Stimulated activated CD4-positive, alpha-beta T cell treated with anti-CD3 and anti-CD28 coated beads, Interleukin-1b, Interleukin-23, amount 100 ng/mL, for 4 hours (primary cell): Measurements from ENCODE around the gene ETDC.

Experiments used
- DNase-seq, 2 donors: peaks; one replicate each; pipeline ENCODE4 v3.0.0-alpha.2; 2020; ENCODE audit warnings: low read depth in 2 of 2

ETDC gene

DNA sequence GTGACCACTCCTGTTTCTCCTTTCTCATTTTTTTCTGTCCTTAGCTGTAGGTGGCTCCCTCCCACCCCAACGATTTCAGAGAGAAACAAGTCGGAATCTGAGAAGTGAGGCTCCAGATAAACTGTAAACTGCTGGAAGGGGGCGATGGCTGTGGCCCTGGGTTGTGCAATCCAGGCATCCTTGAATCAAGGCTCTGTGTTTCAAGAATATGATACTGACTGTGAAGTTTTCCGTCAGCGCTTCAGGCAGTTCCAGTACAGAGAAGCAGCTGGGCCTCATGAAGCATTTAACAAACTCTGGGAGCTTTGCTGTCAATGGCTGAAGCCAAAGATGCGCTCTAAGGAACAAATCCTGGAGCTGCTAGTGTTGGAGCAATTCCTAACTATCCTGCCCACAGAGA is 37.7 kb downstream of the ETDC start:
- DNase-seq, result no peak

DNA sequence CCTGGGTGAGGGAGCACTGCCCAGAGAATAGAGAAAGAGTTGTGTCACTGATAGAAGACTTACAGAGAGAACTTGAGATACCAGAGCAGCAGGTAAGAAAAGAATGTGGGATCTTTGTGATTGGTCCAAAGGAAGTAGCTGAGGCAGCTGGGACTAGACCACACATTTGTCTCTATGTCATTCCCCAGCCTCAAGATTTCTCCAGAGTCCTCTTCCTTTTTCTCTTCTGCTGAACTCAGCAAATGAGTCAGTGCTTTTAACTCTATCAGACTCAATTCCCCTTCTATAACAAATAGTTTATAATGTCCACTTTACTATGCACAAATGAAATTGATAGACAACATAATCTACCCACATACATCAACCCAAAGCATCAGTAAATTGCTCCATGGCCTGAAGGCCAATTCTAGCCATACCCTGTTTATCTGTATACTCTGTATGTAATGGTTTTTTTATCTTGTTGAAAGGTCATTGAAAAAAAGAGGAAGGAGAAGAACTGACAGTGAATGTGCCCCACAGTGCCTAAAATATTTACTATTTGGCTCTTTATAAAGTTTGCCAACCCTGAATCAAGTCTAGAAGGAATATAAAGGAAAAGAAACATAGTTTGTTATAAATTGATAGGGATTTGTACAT is 38.2 kb downstream of the ETDC start:
- no peak for DNase-seq

DNA sequence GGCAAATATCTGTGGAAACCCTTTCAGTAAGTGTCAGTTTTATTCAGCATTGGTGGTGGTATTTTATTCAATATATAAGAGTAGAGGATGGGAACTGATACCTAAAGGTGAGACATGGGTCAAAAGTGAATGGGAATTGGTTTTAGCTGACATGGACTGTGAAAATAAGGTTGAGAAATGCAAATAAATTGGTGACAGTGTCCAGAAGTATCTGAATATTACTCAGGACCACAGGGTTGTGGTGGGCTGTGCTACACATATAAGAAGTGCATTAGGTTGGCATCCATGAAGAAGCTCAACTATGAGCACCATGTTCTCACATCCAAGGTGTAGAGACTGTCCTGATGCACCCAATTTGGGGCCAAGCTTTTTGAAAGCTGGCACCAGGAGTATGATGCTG is 45.0 kb downstream of the ETDC start:
- no peak for DNase-seq
